OCI-LY1 (cell line): ENCODE measurements around the gene SLC22A23.

Experiments
- CTCF ChIP-seq: fragments of 200-600 bp; sonication (generic), shearing (Covaris generic); IDR thresholded peaks from 2 replicates; pipeline ENCODE4 v1.5.1; 2017; ENCODE audit warnings: mild to moderate bottlenecking, antibody characterized with exemption, low read length, moderate library complexity, mixed read lengths
- EZH2 ChIP-seq: fragments of 200-600 bp; sonication (generic), shearing (Covaris generic); IDR thresholded peaks from 2 replicates; pipeline ENCODE4 v1.8.0; 2017; ENCODE audit warnings: borderline replicate concordance, mixed run types, mild to moderate bottlenecking, antibody characterized with exemption, low read length, moderate library complexity, mixed read lengths

- TF ChIP-seq CTCF: no peak
- no peak for TF ChIP-seq EZH2
Observed at GRCh38 chr6:3226042-3226441, 230.8 kb downstream of the SLC22A23 start.
